H9 (cell line): ENCODE measurements around the gene OR8B4. TPM values are rescaled to one million over a fixed set of nuclear protein-coding genes. Genes with fewer than 3 reads are reported as not detected.

ENCODE experiments used
- DNase-seq: peaks from one replicate; pipeline ENCODE4 v3.0.0-alpha.2; 2017
- H2AFZ ChIP-seq: one replicate; pipeline ENCODE4 v1.6.1; 2013; ENCODE audit warnings: mild to moderate bottlenecking, low read length, control low read depth, moderate library complexity
- H2AK5ac ChIP-seq: 2 replicates; pipeline ENCODE4 v1.6.1; 2013; ENCODE audit warnings: low read length, control low read depth, mixed read lengths; ENCODE audit not compliant: insufficient read length
- H2BK120ac ChIP-seq: one replicate; pipeline ENCODE4 v1.6.1; 2013; ENCODE audit warnings: low read depth, mild to moderate bottlenecking, low read length, control low read depth, inconsistent platforms; ENCODE audit not compliant: poor library complexity, severe bottlenecking
- H2BK12ac ChIP-seq: 2 replicates; pipeline ENCODE4 v1.6.1; 2013; ENCODE audit warnings: low read length, control low read depth, mixed read lengths, low read depth; ENCODE audit not compliant: insufficient read length
- H2BK15ac ChIP-seq: 2 replicates; pipeline ENCODE4 v1.6.1; 2013; ENCODE audit warnings: low read depth, low read length, control low read depth
- H2BK20ac ChIP-seq: one replicate; pipeline ENCODE4 v1.6.1; 2013; ENCODE audit warnings: low read depth, mild to moderate bottlenecking, low read length, control low read depth, inconsistent platforms; ENCODE audit not compliant: poor library complexity, severe bottlenecking
- H2BK5ac ChIP-seq: 2 replicates; pipeline ENCODE4 v1.6.1; 2013; ENCODE audit warnings: low read length, control low read depth, mixed read lengths; ENCODE audit not compliant: insufficient read length
- H3K14ac ChIP-seq: 2 replicates; pipeline ENCODE4 v1.6.1; 2013; ENCODE audit warnings: low read length, control low read depth; ENCODE audit not compliant: insufficient read depth
- H3K18ac ChIP-seq: 2 replicates; pipeline ENCODE4 v1.6.1; 2013; ENCODE audit warnings: low read depth, mild to moderate bottlenecking, mixed read lengths, low read length, control low read depth; ENCODE audit not compliant: insufficient read length
- H3K23ac ChIP-seq: 2 replicates; pipeline ENCODE4 v1.6.1; 2013; ENCODE audit warnings: low read length, control low read depth, mixed read lengths, low read depth; ENCODE audit not compliant: insufficient read length
- H3K23me2 ChIP-seq: 2 replicates; pipeline ENCODE4 v1.6.1; 2013; ENCODE audit warnings: low read depth, mild to moderate bottlenecking, mixed read lengths, low read length, control low read depth; ENCODE audit not compliant: insufficient read length, poor library complexity, severe bottlenecking
- H3K27ac ChIP-seq: 2 replicates; pipeline ENCODE4 v1.5.1; 2013; ENCODE audit warnings: low read length, control low read depth, mixed read lengths, low read depth; ENCODE audit not compliant: insufficient read length
- H3K27me3 ChIP-seq: 2 replicates; pipeline ENCODE4 v1.6.1; 2013; ENCODE audit warnings: low read length, control low read depth, inconsistent platforms; ENCODE audit not compliant: insufficient read depth
- H3K4ac ChIP-seq: 2 replicates; pipeline ENCODE4 v1.6.1; 2013; ENCODE audit warnings: low read depth, mild to moderate bottlenecking, control low read depth, inconsistent platforms, low read length, moderate library complexity
- H3K4me1 ChIP-seq: 2 replicates; pipeline ENCODE4 v1.6.1; 2013; ENCODE audit warnings: low read length, control low read depth, inconsistent platforms; ENCODE audit not compliant: insufficient read depth
- H3K4me2 ChIP-seq: 2 replicates; pipeline ENCODE4 v1.6.1; 2013; ENCODE audit warnings: low read length, control low read depth, mixed read lengths; ENCODE audit not compliant: insufficient read length, insufficient read depth
- H3K56ac ChIP-seq: 2 replicates; pipeline ENCODE4 v1.6.1; 2013; ENCODE audit warnings: low read depth, mild to moderate bottlenecking, mixed read lengths, low read length, control low read depth; ENCODE audit not compliant: insufficient read length
- H3K79me1 ChIP-seq: 2 replicates; pipeline ENCODE4 v1.6.1; 2013; ENCODE audit warnings: low read depth, mild to moderate bottlenecking, moderate library complexity, low read length, control low read depth, inconsistent platforms; ENCODE audit not compliant: insufficient read depth, poor library complexity, severe bottlenecking
- H3K79me2 ChIP-seq: 2 replicates; pipeline ENCODE4 v1.6.1; 2013; ENCODE audit warnings: low read length, control low read depth, inconsistent platforms; ENCODE audit not compliant: insufficient read depth
- H3K9ac ChIP-seq: 2 replicates; pipeline ENCODE4 v1.6.1; 2013; ENCODE audit warnings: low read length, control low read depth, mixed read lengths; ENCODE audit not compliant: insufficient read length; ENCODE audit errors: extremely low read depth
- H3K9me3 ChIP-seq: one replicate; pipeline ENCODE4 v1.6.1; 2013; ENCODE audit warnings: low read depth, low read length, inconsistent platforms; ENCODE audit not compliant: control insufficient read depth
- H3T11ph ChIP-seq: one replicate; pipeline ENCODE4 v1.6.1; 2013; ENCODE audit warnings: mild to moderate bottlenecking, low read length, control low read depth, inconsistent platforms
- H4K20me1 ChIP-seq: one replicate; pipeline ENCODE4 v1.6.1; 2013; ENCODE audit not compliant: control insufficient read depth, insufficient read length, insufficient read depth
- H4K5ac ChIP-seq: 2 replicates; pipeline ENCODE4 v1.6.1; 2013; ENCODE audit warnings: low read depth, mild to moderate bottlenecking, mixed read lengths, low read length, control low read depth; ENCODE audit not compliant: insufficient read length
- H4K8ac ChIP-seq: replicated peaks from 2 replicates; pipeline ENCODE4 v1.6.1; 2013; ENCODE audit warnings: low read length, control low read depth, mixed read lengths, low read depth; ENCODE audit not compliant: insufficient read length
- H4K91ac ChIP-seq: 2 replicates; pipeline ENCODE4 v1.6.1; 2013; ENCODE audit warnings: low read depth, mild to moderate bottlenecking, moderate library complexity, mixed read lengths, low read length, control low read depth; ENCODE audit not compliant: insufficient read length
- H3K27ac Mint-ChIP-seq, 3 experiments: 2 replicates in 2 of 3; 3 replicates in 1 of 3; pipeline ENCODE4 v1.8.0; 2020 to 2021; ENCODE audit warnings: mixed read lengths in 3 of 3, mild to moderate bottlenecking in 1 of 3, moderate library complexity in 1 of 3
- H3K27me3 Mint-ChIP-seq: 2 replicates; pipeline ENCODE4 v1.8.0; 2021; ENCODE audit warnings: low read depth, mild to moderate bottlenecking, moderate library complexity, mixed read lengths
- H3K36me3 Mint-ChIP-seq, 3 experiments: 2 replicates in 2 of 3; 3 replicates in 1 of 3; pipeline ENCODE4 v1.8.0; 2020 to 2021; ENCODE audit warnings: low read depth in 3 of 3, mixed read lengths in 3 of 3; ENCODE audit not compliant: insufficient read depth in 1 of 3
- H3K4me1 Mint-ChIP-seq, 2 experiments: 2 replicates each; pipeline ENCODE4 v1.8.0; 2020; ENCODE audit warnings: mixed read lengths in 2 of 2
- H3K4me3 Mint-ChIP-seq, 2 experiments: 2 replicates in 1 of 2; 3 replicates in 1 of 2; pipeline ENCODE4 v1.8.0; 2020 to 2021; ENCODE audit warnings: mild to moderate bottlenecking in 2 of 2, mixed read lengths in 2 of 2, moderate library complexity in 1 of 2
- H3K9me3 Mint-ChIP-seq, 2 experiments: 2 replicates in 1 of 2; 3 replicates in 1 of 2; pipeline ENCODE4 v1.8.0; 2020; ENCODE audit warnings: mild to moderate bottlenecking in 2 of 2, mixed read lengths in 2 of 2, moderate library complexity in 1 of 2
- CTCF ChIP-seq: fragments of 200-600 bp; sonication (generic); conservative IDR thresholded peaks from 3 replicates; pipeline ENCODE4 v1.8.0; 2021; ENCODE audit warnings: antibody characterized with exemption, mild to moderate bottlenecking
- whole genome bisulfite sequencing: extraction: QIAGEN DNeasy Blood & Tissue Kit; methylation state at CpG from one replicate; pipeline ENCODE4 v1.1.7; 2013; ENCODE audit warnings: missing lambda C conversion rate, low lambda C conversion rate, mixed read lengths; ENCODE audit not compliant: insufficient read length; ENCODE audit errors: extremely low coverage; 5-methylcytosine and 5-hydroxymethylcytosine counted together
- total RNA-seq: library from RNA; stranded (reverse); gene quantifications from 2 replicates; pipeline ENCODE4 v1.2.1, GENCODE V29; 2021

Gene OR8B4
- total RNA-seq, 1 experiment from 2014 or later = not detected

GRCh38 chr11:124402326-124402922, 22.2 kb downstream of the OR8B4 start:
- H2BK12ac ChIP-seq = no peak overlapping the region
- peaks cover 6 to 8% of the 10 kb centered on the region in 2 experiments for H3K9me3 Mint-ChIP-seq
- H4K20me1 ChIP-seq = no peaks in the 10 kb centered on the region
- H3K4me1 Mint-ChIP-seq = peaks cover 2% of the 10 kb centered on the region in 2 experiments; a peak in 2 of 4 replicates
- H3K14ac ChIP-seq = no peak overlapping the region
- no peak overlapping the region for H4K5ac ChIP-seq
- H3K56ac ChIP-seq = no peak overlapping the region
- H2AFZ ChIP-seq = no peak overlapping the region
- no peak overlapping the region for H3K4ac ChIP-seq
- H2BK20ac ChIP-seq = no peak overlapping the region
- no peak overlapping the region for H3K23ac ChIP-seq
- no CpG with 5 or more reads among the region's 8 CpGs for WGBS
- H2BK120ac ChIP-seq = no peak overlapping the region
- no peaks in the 10 kb centered on the region for H3K27me3 ChIP-seq
- H4K8ac ChIP-seq = no peak overlapping the region
- peaks cover 0 to 9% (median 4%) of the 10 kb centered on the region in 3 experiments; a peak in 5 of 7 replicates for H3K36me3 Mint-ChIP-seq
- H4K91ac ChIP-seq = no peak overlapping the region
- H3K4me2 ChIP-seq = no peak overlapping the region
- H3T11ph ChIP-seq = no peak overlapping the region
- H3K9ac ChIP-seq = no peak overlapping the region
- H3K9me3 ChIP-seq = no peaks in the 10 kb centered on the region
- no peaks in the 10 kb centered on the region for H3K23me2 ChIP-seq
- no peak overlapping the region for H2BK5ac ChIP-seq
- DNase-seq = peak; percentile 64
- no peak overlapping the region for H2AK5ac ChIP-seq
- no peaks in the 10 kb centered on the region for H3K4me1 ChIP-seq
- no peak overlapping the region for H2BK15ac ChIP-seq
- H3K79me1 ChIP-seq = no peaks in the 10 kb centered on the region
- no peak overlapping the region for H3K18ac ChIP-seq
- peak; percentile 85 for TF ChIP-seq CTCF
- H3K4me3 Mint-ChIP-seq = no peak overlapping the region
- no peak overlapping the region for H3K27ac Mint-ChIP-seq
- peaks cover 1% of the 10 kb centered on the region for H3K27me3 Mint-ChIP-seq
- no peak overlapping the region for H3K27ac ChIP-seq
- H3K79me2 ChIP-seq = no peaks in the 10 kb centered on the region
